Smooth muscle cell (in vitro differentiated cells): ENCODE results near the gene SPO11. TPM values are rescaled to one million over a fixed set of nuclear protein-coding genes. Genes with fewer than 3 reads are reported as not detected.

Experiments used
- DNase-seq: peaks from one replicate; lab custom pipeline; 2025; ENCODE audit not compliant: unreplicated experiment; lab: John Stamatoyannopoulos, UW
- H2AFZ ChIP-seq: fragments of 200-600 bp; sonication (generic); 2 replicates; pipeline ENCODE4 v1.6.0; 2016; ENCODE audit warnings: antibody characterized with exemption, low read depth, mild to moderate bottlenecking
- H3F3A ChIP-seq: fragments of 200-600 bp; sonication (generic); 2 replicates; pipeline ENCODE4 v1.6.0; 2017; ENCODE audit warnings: antibody characterized with exemption, low read depth
- H3K27ac ChIP-seq: fragments of 200-600 bp; sonication (generic); 2 replicates; pipeline ENCODE4 v1.5.1; 2016; ENCODE audit warnings: low read depth, mild to moderate bottlenecking
- H3K27me3 ChIP-seq: fragments of 200-600 bp; sonication (generic); 2 replicates; pipeline ENCODE4 v1.6.1; 2016; ENCODE audit warnings: low read depth, mild to moderate bottlenecking
- H3K36me3 ChIP-seq: fragments of 200-600 bp; sonication (generic); 2 replicates; pipeline ENCODE4 v1.5.1; 2016; ENCODE audit warnings: low read depth
- H3K4me1 ChIP-seq: fragments of 200-600 bp; sonication (generic); 2 replicates; pipeline ENCODE4 v1.5.1; 2016; ENCODE audit warnings: low read depth
- H3K4me2 ChIP-seq: fragments of 200-600 bp; sonication (generic); 2 replicates; pipeline ENCODE4 v1.6.0; 2016; ENCODE audit warnings: mild to moderate bottlenecking
- H3K4me3 ChIP-seq: fragments of 200-600 bp; sonication (generic); 2 replicates; pipeline ENCODE4 v1.5.1; 2016; ENCODE audit warnings: mild to moderate bottlenecking
- H3K79me2 ChIP-seq: fragments of 200-600 bp; sonication (generic); 2 replicates; pipeline ENCODE4 v1.6.0; 2016; ENCODE audit warnings: low read depth, mild to moderate bottlenecking
- H3K9ac ChIP-seq: fragments of 200-600 bp; sonication (generic); 2 replicates; pipeline ENCODE4 v1.6.0; 2016; ENCODE audit warnings: low read depth
- H3K9me3 ChIP-seq: fragments of 200-600 bp; sonication (generic); replicated peaks from 2 replicates; pipeline ENCODE4 v1.5.1; 2016; ENCODE audit warnings: low read depth
- H4K20me1 ChIP-seq: fragments of 200-600 bp; sonication (generic); 2 replicates; pipeline ENCODE4 v1.6.0; 2016; ENCODE audit warnings: low read depth
- WGBS: methylation state at CpG from one replicate; pipeline ENCODE4 v1.1.7; 2016; ENCODE audit warnings: low lambda C conversion rate; 5-methylcytosine and 5-hydroxymethylcytosine counted together
- polyA plus RNA-seq: library from polyadenylated mRNA; unstranded; fragments of >200 nt; fragmentation: Nextera tagmentation; extraction: Ambion mirVana; gene quantifications from 2 replicates; pipeline ENCODE4 v1.2.1, GENCODE V29; 2016
- total RNA-seq: library from RNA; depleted of rRNA; stranded (reverse); fragments of >200 nt; gene quantifications from 2 replicates; pipeline ENCODE4 v1.2.3, GENCODE V29; 2014
- TF ChIP-seq, protein P1 (sequence below): fragments of 200-600 bp; sonication (generic); IDR thresholded peaks from 2 replicates; pipeline ENCODE4 v1.5.1; 2017; ENCODE audit warnings: borderline replicate concordance, mild to moderate bottlenecking, antibody characterized with exemption; ENCODE audit not compliant: insufficient read depth, poor library complexity, severe bottlenecking

SPO11 gene
- total and polyA plus RNA-seq, 2 experiments from 2014 or later, result not detected

- DNase-seq, result no peak
- Histone ChIP-seq H3K79me2 (no peaks in the 10 kb centered on the region), H3F3A (no peaks in the 10 kb centered on the region), H3K9ac (no peak overlapping the region), H3K36me3 (no peaks in the 10 kb centered on the region), H3K4me2 (no peak overlapping the region), H4K20me1 (peaks cover 7% of the 10 kb centered on the region), H3K27me3 (no peaks in the 10 kb centered on the region), H3K4me3 (no peak overlapping the region), H2AFZ (no peak overlapping the region), H3K27ac (no peak overlapping the region), H3K9me3 (no peaks in the 10 kb centered on the region), H3K4me1 (peaks cover 2% of the 10 kb centered on the region)
- 98% methylated on average over 8 of the region's 8 CpGs for WGBS
- TF ChIP-seq, protein P1, sequence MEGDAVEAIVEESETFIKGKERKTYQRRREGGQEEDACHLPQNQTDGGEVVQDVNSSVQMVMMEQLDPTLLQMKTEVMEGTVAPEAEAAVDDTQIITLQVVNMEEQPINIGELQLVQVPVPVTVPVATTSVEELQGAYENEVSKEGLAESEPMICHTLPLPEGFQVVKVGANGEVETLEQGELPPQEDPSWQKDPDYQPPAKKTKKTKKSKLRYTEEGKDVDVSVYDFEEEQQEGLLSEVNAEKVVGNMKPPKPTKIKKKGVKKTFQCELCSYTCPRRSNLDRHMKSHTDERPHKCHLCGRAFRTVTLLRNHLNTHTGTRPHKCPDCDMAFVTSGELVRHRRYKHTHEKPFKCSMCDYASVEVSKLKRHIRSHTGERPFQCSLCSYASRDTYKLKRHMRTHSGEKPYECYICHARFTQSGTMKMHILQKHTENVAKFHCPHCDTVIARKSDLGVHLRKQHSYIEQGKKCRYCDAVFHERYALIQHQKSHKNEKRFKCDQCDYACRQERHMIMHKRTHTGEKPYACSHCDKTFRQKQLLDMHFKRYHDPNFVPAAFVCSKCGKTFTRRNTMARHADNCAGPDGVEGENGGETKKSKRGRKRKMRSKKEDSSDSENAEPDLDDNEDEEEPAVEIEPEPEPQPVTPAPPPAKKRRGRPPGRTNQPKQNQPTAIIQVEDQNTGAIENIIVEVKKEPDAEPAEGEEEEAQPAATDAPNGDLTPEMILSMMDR, result no peak
Measured at GRCh38 chr20:57384486-57384885, 54.9 kb downstream of the SPO11 start.

DNA sequence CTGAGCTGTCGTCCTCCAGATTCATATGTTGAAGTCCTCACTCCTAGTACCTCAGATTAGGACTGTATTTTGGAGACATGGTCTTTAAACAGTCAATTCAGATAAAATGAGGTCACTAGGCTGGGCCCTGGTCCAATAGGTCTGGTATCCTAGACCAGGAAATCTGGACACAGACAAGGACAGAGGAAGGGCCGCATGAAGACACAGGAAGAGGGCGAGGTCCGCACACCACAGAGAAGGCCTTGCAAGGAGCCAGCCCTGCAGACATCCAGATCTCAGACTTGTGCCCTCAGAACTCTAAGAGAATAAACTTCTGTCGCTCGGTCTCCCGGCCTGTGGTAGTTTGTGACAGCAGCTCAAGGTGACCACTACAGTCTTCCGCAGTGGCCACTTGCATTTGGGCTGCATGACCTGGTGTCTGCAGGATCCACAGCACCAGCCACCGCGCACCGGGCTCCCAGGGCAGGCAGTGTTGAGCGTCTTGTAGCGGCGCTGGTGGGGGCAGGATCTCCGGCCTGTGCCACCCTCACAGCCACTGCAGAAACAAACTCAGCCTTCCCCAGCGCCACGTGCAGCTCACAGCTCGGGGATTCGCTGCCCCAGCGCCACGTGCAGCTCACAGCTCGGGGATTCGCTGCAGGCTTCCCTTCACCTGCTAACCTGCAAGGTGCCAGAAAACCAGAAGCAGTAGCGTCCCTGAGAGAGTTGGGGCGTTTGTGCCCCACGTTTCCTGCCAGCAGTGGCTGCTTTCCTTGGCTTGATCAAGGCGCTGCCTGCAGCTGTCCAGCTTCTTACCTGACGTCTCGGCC, 55.6 kb downstream of the SPO11 start:
- H3K4me1 ChIP-seq, result peaks cover 8% of the 10 kb centered on the region
- TF ChIP-seq, protein P1, result no peak
- 97% methylated on average over 29 of the region's 29 CpGs for WGBS

GRCh38 chr20:57385940-57386339, 56.3 kb downstream of the SPO11 start:
- no peaks in the 10 kb centered on the region for H3K36me3 ChIP-seq
- WGBS, result 97% methylated on average over 6 of the region's 6 CpGs

More for the DNA sequence above, 55.6 kb downstream of the SPO11 start:
- Histone ChIP-seq H4K20me1 (peaks cover 3% of the 10 kb centered on the region), H2AFZ (no peak overlapping the region), H3K9ac (no peak overlapping the region), H3K27ac (no peak overlapping the region), H3K27me3 (no peaks in the 10 kb centered on the region), H3K9me3 (no peaks in the 10 kb centered on the region), H3K4me3 (no peak overlapping the region), H3F3A (no peaks in the 10 kb centered on the region), H3K79me2 (no peaks in the 10 kb centered on the region), H3K4me2 (no peak overlapping the region), H3K36me3 (no peaks in the 10 kb centered on the region)
- DNase-seq, result no peak

More at GRCh38 chr20:57385940-57386339, 56.3 kb downstream of the SPO11 start:
- H3K27ac ChIP-seq, result no peak overlapping the region
- H4K20me1 ChIP-seq, result peaks cover 3% of the 10 kb centered on the region
- H3K27me3 ChIP-seq, result no peaks in the 10 kb centered on the region
- DNase-seq, result no peak
- no peak overlapping the region for H3K4me3 ChIP-seq
- no peak overlapping the region for H3K9ac ChIP-seq
- H2AFZ ChIP-seq, result no peak overlapping the region
- TF ChIP-seq, protein P1, result no peak
- H3K9me3 ChIP-seq, result no peaks in the 10 kb centered on the region
- no peaks in the 10 kb centered on the region for H3F3A ChIP-seq
- peaks cover 14% of the 10 kb centered on the region for H3K4me1 ChIP-seq
- H3K79me2 ChIP-seq, result no peaks in the 10 kb centered on the region
- H3K4me2 ChIP-seq, result no peak overlapping the region
